K562 (cell line): ENCODE measurements around the gene NOD1. TPM values are rescaled to one million over a fixed set of nuclear protein-coding genes. Genes with fewer than 3 reads are reported as not detected.

Experiments used
- DNMT1 ChIP-seq: fragments of 450-650 bp; IDR thresholded peaks from 2 replicates; pipeline ENCODE4 v1.6.1; 2016; ENCODE audit warnings: antibody characterized with exemption, mild to moderate bottlenecking
- MAFK ChIP-seq: IDR thresholded peaks from 2 replicates; pipeline ENCODE4 v1.6.1; 2011; ENCODE audit warnings: low read length, improper control_type of control experiment
- MXI1 ChIP-seq: IDR thresholded peaks from 2 replicates; pipeline ENCODE4 v1.6.1; 2011; ENCODE audit warnings: low read depth, mild to moderate bottlenecking, improper control_type of control experiment, low read length
- NFE2 ChIP-seq: IDR thresholded peaks from 2 replicates; pipeline ENCODE4 v1.6.1; 2014; ENCODE audit warnings: antibody characterized with exemption, low read depth
- NFE2L1 ChIP-seq: fragments of 450-650 bp; IDR thresholded peaks from 2 replicates; pipeline ENCODE4 v1.6.1; 2016; ENCODE audit warnings: missing genetic modification characterization, low read depth, mild to moderate bottlenecking, missing compliant biosample characterization, moderate library complexity, borderline replicate concordance
- SMARCA5 ChIP-seq: fragments of 450-650 bp; IDR thresholded peaks from 2 replicates; pipeline ENCODE4 v1.6.1; 2016
- ZBTB26 ChIP-seq: fragments of 450-650 bp; formaldehyde crosslinking; IDR thresholded peaks from 2 replicates; pipeline ENCODE4 v1.4.0; 2022; ENCODE audit warnings: missing genetic modification characterization
- ZBTB5 ChIP-seq: fragments of 450-650 bp; IDR thresholded peaks from 2 replicates; pipeline ENCODE4 v1.6.1; 2017; ENCODE audit warnings: antibody characterized with exemption
- ZNF318 ChIP-seq, 2 experiments: fragments of 450-650 bp; IDR thresholded peaks; 2 replicates each; pipeline ENCODE4 v1.6.1; 2016; ENCODE audit warnings: mild to moderate bottlenecking in 2 of 2, borderline replicate concordance in 1 of 2, low read depth in 1 of 2, moderate library complexity in 1 of 2
- ZNF449 ChIP-seq: fragments of 250-450 bp; sonication (Bioruptor Pico); IDR thresholded peaks from 2 replicates; pipeline ENCODE4 v1.8.0; 2022; ENCODE audit warnings: moderate library complexity, mild to moderate bottlenecking, inconsistent platforms
- ZNF586 ChIP-seq: fragments of 450-650 bp; formaldehyde crosslinking; conservative IDR thresholded peaks from 2 replicates; pipeline ENCODE4 v1.4.0; 2020; ENCODE audit warnings: mild to moderate bottlenecking, moderate library complexity
- ZNF717 ChIP-seq: fragments of 250-450 bp; sonication (Bioruptor Pico); IDR thresholded peaks from 2 replicates; pipeline ENCODE4 v1.5.0; 2021
- polyA plus RNA-seq, 8 experiments: library from polyadenylated mRNA; depleted of rRNA in 4 of 8; stranded (reverse) in 5 of 8; unstranded in 3 of 8; fragments of >200 nt; fragmentation: Nextera tagmentation in 2 of 8; fragmentation: Illumina TruSeq in 1 of 8; extraction: Ambion mirVana in 2 of 8; extraction: Trizol in 1 of 8; gene quantifications; 2 replicates each; pipeline versions ENCODE4 v1.2.1 to v1.2.3, GENCODE V29; 2011 to 2014; ENCODE audit warnings: inconsistent platforms in 1 of 8, missing spikeins in 1 of 8
- total RNA-seq, 7 experiments: library from RNA; depleted of rRNA in 6 of 7; stranded (reverse); fragments of >200 nt in 6 of 7; fragmentation: Illumina TruSeq in 2 of 7; extraction: Trizol in 2 of 7; gene quantifications; 2 replicates each; pipeline versions ENCODE4 v1.2.1 to v1.2.3, GENCODE V29; 2011 to 2021; ENCODE audit warnings: low replicate concordance in 1 of 7

The NOD1 gene
- total and polyA plus RNA-seq, 9 of the 15 experiments (the other 6 are each of a cell fraction or from before 2014, with no cell fraction given): 0.34 to 7.1 (median 4.7) TPM

GRCh38 chr7:30379131-30379530, 99.5 kb downstream of the NOD1 start (continued):
- no peak for TF ChIP-seq ZNF318 (IDR thresholded peaks at IDR 0.05; ENCODE audit: borderline replicate concordance in 1 of 2, low read depth in 1 of 2)
- TF ChIP-seq NFE2L1 (tag): peak; percentile 50; the same call in 1 of the 2 replicates
- TF ChIP-seq NFE2: peak; percentile 45; the same call in 1 of the 2 replicates
- TF ChIP-seq ZNF717 (CRISPR knock-in tag): no peak
- no peak for TF ChIP-seq SMARCA5
- TF ChIP-seq MAFK: peak; percentile 11; the same call in 1 of the 2 replicates
- TF ChIP-seq DNMT1: no peak
- TF ChIP-seq ZNF449 (CRISPR knock-in tag): no peak
- TF ChIP-seq ZBTB26 (CRISPR knock-in tag): no peak
- no peak for TF ChIP-seq MXI1
- no peak for TF ChIP-seq ZNF586 (CRISPR knock-in tag)
- no peak for TF ChIP-seq ZBTB5
